Measurements from ENCODE around the gene SERPINB3.
"Not testable (repeated sequence)": the region's sequence is repeated elsewhere in the genome, so short reads cannot be mapped to it uniquely, and the experiment has no call there.

DNA sequence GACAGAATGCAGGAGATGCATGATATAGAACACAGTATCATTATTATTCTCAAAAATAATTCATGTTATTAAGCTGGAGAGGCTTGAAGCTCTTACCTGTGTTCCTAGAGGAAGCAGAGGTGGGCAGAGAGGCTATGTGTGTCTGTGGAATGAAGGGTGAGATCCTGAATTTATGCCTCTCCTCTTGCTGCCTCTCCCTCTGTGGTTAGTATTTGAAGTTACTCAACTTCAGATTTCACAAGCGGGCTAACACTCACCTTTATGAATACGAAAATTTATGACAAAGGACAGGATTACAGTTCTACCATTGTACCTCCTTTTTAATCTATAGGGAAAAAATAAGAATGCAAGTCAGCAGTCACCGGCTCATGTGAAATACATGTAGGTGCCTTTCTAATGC lies at the start of gene SERPINB3:
- TF ChIP-seq CTCF, POLR2A (IDR thresholded peaks at IDR 0.05): not testable (repeated sequence)
